ENCODE data around the gene ANTKMT.

DNA sequence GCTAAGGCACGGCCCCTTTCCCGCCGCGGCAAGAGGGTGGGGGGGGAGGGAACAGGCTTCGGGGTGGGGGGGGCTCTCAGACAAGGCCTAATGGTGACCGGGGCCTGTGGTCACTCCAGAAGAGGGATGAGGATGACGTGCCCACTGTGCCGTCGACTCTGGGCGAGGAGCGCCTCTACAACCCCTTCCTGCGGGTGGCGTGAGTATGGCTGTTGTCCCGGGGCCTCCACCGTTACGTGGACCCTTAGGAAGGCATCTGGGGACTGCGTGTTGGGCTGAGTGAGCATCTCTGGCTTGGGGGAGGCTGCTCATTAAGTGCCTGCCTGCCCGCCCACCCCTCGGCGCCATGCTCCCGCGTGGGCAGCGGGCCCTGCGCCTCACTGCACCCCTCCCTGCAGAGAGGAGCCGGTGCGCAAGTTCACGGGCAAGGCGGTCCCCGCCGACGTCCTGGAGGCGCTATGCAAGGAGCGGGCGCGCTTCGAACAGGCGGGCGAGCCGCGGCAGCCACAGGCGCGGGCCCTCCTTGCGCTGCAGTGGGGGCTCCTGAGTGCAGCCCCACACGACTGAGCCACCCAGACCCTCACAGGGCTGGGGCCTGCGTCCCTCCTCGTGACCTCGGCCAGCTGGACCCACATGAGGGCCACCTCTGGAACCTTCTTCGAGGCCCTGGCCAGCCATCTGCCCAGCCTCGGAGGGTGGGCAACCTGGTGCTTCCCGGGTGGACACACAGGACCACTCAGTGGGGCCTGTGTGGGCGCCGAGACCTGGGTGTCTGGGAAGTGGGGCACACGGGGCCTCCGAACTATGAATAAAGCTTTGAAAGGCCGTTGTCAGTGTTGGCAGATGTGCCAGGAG is 8.2 kb downstream of the ANTKMT start:
- TF ChIP-seq EZH2 (IDR thresholded peaks at IDR 0.05; ENCODE audit: borderline replicate concordance, low read depth, low read length, severe bottlenecking) (no peak), POLR2A (IDR thresholded peaks at IDR 0.05; ENCODE audit: low read depth, low read length) (no peak), POLR2AphosphoS5 (IDR thresholded peaks at IDR 0.05; ENCODE audit: insufficient read depth, low read depth, low read length) (no peak), JUN (IDR thresholded peaks at IDR 0.05; ENCODE audit: borderline replicate concordance, insufficient read depth, insufficient read length, low read depth) (no peak), MAX (IDR thresholded peaks at IDR 0.05; ENCODE audit: insufficient read depth, insufficient read length) (no peak), MYC (IDR thresholded peaks at IDR 0.05; ENCODE audit: low read depth, low read length) (no peak), GATA2 (IDR thresholded peaks at IDR 0.05; ENCODE audit: insufficient read depth, insufficient read length, low read depth, low read length) (no peak)
- TF ChIP-seq, protein P1, sequence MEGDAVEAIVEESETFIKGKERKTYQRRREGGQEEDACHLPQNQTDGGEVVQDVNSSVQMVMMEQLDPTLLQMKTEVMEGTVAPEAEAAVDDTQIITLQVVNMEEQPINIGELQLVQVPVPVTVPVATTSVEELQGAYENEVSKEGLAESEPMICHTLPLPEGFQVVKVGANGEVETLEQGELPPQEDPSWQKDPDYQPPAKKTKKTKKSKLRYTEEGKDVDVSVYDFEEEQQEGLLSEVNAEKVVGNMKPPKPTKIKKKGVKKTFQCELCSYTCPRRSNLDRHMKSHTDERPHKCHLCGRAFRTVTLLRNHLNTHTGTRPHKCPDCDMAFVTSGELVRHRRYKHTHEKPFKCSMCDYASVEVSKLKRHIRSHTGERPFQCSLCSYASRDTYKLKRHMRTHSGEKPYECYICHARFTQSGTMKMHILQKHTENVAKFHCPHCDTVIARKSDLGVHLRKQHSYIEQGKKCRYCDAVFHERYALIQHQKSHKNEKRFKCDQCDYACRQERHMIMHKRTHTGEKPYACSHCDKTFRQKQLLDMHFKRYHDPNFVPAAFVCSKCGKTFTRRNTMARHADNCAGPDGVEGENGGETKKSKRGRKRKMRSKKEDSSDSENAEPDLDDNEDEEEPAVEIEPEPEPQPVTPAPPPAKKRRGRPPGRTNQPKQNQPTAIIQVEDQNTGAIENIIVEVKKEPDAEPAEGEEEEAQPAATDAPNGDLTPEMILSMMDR (IDR thresholded peaks at IDR 0.05; ENCODE audit: extremely low read depth in 1 of 2, insufficient read depth in 1 of 2, low read depth in 1 of 2, low read length in 2 of 2), result no peak

Measured in endothelial cell of umbilical vein (primary cell).